ENCODE measurements around the gene EBLN1.
"Not testable (repeated sequence)": the region's sequence is repeated elsewhere in the genome, so short reads cannot be mapped to it uniquely, and the experiment has no call there.

The EBLN1 gene

GRCh38 chr10:22226599-22226998 lies 8.8 kb upstream of the EBLN1 start:
- no peak for DNase-seq

DNA sequence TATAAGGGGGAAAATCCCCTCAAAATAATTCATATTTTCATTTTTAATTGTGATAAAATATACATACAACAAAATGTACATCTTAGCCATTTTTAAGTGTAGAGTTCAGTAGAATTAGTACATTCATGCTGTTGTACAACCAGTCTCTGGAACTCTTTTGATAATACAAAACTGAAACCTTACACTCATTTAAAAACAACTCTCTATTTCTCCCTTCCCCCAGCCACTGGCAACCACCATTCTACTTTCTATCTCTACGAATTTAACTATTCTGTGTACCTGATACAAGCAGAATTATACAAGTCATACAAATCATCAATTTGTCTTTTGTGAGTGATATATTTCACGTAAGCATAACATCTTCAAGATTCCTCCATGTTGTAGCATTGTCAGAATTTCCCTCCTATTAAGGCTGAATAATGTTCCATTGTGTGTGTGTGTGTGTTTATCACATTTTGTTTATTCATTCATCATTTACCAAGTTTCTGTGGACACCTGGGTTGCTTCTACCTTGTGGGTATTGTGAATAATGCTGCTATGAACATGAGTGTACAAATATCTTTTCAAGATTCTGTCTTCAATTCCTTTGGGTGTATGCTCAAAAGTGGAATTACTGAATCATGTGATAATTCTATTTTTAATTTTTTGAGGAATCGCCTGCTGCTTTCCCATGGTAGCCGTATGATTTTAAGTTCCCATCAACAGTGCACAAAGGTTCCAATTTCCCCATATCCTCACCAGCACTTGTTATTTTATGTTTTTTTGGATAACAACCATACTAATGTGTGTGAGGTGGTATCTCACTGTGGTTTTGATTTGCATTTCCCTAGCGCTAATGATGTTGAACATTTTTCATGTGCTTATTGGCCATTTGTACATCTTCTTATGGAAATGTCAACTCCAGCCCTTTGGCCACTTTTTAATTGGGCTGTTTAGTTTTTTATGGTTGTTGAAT lies 4.7 kb upstream of the EBLN1 start:
- DNase-seq: no peak

- DNase-seq: no peak
Observed at GRCh38 chr10:22219308-22219707, 1.5 kb upstream of the EBLN1 start.

DNA sequence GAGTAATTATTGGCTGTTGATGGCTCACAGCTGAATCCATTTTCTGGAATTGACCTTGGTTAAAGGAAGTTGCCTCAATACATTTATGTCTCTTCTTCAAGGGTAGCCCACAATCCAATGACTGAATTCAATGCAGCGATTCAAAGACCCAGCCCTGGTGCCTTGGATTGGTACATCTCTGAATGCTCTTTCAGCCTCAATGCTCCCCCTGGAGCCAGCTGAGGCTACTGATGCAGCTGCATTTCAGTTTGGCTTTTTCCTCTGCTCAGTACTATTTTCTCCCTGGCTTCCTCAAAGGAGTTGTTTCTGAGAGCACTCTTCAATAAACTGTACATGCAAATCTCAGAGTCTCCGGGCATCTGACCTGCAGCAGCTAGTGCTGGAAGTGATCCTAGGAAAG lies 633 bp upstream of the EBLN1 start:
- no peak for DNase-seq

DNA sequence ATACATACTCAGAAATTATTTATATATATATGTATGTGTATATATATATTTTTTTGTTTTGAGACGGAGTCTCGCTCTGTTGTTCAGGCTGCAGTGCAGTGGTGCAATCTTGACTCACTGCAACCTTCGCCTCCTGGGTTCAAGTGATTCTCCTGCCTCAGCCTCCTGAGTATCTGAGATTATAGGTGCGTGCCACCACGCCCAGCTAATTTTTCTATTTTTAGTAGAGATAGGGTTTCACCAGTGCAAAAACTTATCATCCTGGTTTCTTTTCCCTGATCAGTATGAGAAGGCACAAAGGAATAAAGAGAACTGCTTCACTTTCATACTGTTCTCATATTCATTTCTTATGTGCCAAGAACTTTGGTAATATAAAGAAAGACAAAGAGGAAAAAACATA lies 731 bp downstream of the EBLN1 start:
- not testable (repeated sequence) for DNase-seq

DNA sequence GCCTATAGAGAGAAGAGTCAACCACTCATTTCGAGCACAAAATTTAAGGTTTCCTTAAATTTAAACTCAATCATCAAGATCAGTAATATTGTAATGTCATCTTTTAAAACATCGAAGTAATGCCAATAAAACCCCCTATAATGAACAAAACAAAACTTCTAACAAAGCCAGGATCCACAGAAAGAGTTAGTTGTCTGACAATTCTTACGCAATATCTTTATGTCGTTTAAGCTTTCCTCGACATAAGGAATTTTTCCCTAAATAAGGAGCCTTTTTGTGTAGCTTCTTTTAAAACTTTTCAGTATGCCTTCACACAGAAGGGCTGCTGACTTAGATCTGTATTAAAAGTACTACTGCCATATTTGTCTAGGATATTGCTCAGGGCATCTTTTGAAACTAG lies 7.5 kb downstream of the EBLN1 start:
- DNase-seq: no peak

- DNase-seq: no peak
Observed at GRCh38 chr10:22193945-22194344, 23.9 kb downstream of the EBLN1 start.

DNA sequence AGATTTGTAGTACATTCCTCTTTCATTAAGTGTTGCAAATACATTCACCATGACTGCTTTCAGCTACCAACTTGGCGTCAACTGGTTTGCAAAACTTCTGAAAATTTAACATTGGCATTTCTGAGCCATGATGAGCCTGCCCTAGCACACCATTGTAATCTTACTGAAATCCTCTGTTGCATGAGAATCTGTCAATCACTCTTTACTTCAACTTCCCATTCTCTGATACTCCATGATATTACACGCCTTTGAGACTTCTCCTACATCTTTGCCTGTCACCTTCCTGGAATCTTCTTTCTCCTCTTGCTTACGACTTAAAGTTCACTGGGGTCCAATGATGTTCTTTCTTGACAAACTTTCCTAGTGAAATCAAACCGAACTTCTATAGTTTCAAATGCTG lies 32.2 kb downstream of the EBLN1 start:
- DNase-seq: no peak

DNA sequence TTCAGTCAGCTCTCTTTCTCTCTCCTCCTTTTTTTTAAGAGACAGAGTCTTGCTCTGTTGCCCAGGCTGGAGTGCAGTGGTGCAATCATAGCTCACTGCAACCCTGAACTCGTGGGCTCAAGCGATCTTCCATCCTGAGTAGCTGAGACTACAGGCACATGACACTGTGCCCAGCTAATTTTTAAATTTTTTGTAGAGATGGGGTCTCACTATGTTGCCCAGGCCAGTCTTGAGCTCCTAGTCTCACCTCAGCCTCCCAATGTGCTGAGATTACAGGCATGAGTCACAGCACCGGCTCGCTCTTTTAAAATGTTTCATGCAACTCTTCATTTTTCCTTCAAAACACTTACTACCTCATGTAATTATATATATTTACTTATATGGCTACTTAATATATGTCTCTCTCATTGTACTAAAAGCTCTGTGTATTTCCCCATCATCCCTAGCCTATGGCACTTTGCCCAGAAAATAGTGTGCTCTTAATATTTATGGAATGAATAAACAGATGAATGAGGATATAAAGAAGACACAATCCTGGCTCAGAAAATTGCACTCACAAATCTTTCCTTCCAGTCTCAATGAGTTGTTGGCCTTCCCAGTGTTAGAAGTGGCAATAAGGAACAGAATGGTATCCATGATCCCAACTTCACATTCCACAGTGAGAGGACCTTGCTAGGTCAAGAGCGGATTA lies 33.9 kb downstream of the EBLN1 start:
- no peak for DNase-seq

DNA sequence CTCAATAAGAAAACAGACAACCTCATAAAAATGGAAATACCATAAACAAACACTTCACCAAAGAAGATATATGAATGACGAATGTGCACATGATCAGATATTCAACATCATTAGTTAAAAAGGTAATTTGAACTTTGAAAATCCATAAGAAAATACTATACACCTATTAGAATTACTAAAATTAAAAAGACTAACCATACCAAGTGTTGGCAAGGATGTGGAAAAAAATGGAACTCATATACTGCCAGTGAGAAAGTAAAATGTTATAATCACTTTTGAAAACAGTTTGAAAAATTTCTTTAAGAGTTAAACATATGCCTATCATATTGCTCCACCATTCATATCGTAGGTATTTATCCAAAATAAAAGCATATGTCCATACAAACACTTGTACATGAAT lies 37.1 kb downstream of the EBLN1 start:
- no peak for DNase-seq

DNA sequence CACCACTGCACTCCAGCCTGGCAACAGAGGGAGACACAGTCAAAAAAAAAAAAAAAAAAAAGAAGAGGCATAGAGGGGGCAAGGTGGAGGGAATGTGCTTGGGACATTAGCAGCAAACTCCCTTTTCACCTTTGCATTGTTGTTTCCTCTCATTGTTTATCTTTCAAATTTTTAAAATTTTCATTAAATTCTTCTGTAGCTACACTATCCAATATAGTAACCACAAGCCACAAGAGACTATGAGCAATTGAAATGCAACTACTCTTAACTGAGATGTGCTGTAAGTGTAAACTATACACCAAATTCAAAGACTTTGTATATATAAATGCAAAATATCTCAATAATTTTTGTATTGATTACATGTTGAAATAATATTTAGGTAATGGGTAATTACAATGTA lies 43.4 kb downstream of the EBLN1 start:
- no peak for DNase-seq

- no peak for DNase-seq
Observed at GRCh38 chr10:22171131-22171530, 46.7 kb downstream of the EBLN1 start.

GRCh38 chr10:22170582-22170981 lies 47.2 kb downstream of the EBLN1 start:
- no peak for DNase-seq

GRCh38 chr10:22159979-22160378 lies 57.8 kb downstream of the EBLN1 start:
- no peak for DNase-seq

DNA sequence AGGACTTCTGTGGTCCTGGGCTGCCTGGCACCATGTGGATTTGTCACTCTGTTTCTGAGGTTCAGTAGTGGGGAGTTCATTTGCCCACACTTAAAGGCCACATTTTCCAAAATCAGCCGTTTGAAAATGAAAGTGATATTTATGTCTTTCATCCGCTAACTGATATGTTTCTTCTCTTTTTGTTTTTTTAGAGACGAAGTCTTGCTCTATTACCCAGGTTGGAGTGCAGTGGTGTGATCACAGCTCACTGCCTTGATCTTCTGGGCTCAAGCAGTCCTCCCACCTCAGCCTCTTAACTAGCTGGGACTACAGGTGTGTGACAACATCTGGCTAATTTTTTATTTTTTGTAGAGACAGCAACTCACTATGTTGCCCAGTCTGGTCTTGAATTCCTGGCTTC lies 58.6 kb downstream of the EBLN1 start:
- DNase-seq: no peak

Measured in retina (tissue), 1 donor.